IMR-90 (cell line): ENCODE results near the gene NOG. TPM values are rescaled to one million over a fixed set of nuclear protein-coding genes. Genes with fewer than 3 reads are reported as not detected.

ENCODE experiments used
- ATAC-seq: fragments of 200-7000 bp; cut with Tn5 transposase; 2 replicates; pipeline ENCODE4 v1.9.1; 2020; ENCODE audit warnings: low read depth, mild to moderate bottlenecking, moderate library complexity
- BruUV-seq: library from RNA; stranded (reverse); fragments of 400-500 nt; replicated peaks from 2 replicates; lab custom pipeline; 2021; lab: Mats Ljungman, UMichigan
- CTCF ChIA-PET: fragments of 300-600 bp; formaldehyde crosslinking; extraction: SDS; loops from one replicate; lab custom pipeline; 2021; ENCODE audit warnings: antibody characterized with exemption; lab: Yijun Ruan, JAX
- POLR2A ChIA-PET: fragments of 300-600 bp; sonication (Branson Sonifier 250); formaldehyde crosslinking; loops from one replicate; lab custom pipeline; 2022; ENCODE audit warnings: antibody characterized with exemption; ENCODE audit not compliant: unreplicated experiment; lab: Charles Lee
- DNase-seq: peaks from one replicate; pipeline ENCODE4 v3.0.0; 2013
- H2AFZ ChIP-seq: replicated peaks from 2 replicates; pipeline ENCODE3; 2013; ENCODE audit warnings: low read length, mild to moderate bottlenecking; ENCODE audit not compliant: poor library complexity
- H2AK5ac ChIP-seq: 2 replicates; pipeline ENCODE4 v1.6.1; 2013; ENCODE audit warnings: low read depth, low read length, inconsistent platforms
- H2AK9ac ChIP-seq: replicated peaks from 2 replicates; pipeline ENCODE3; 2013; ENCODE audit warnings: mild to moderate bottlenecking, low read depth, low read length, moderate library complexity; ENCODE audit not compliant: poor library complexity
- H2BK120ac ChIP-seq: 2 replicates; pipeline ENCODE4 v1.6.1; 2013; ENCODE audit warnings: low read depth, low read length, inconsistent platforms
- H2BK15ac ChIP-seq: 3 replicates; pipeline ENCODE4 v1.6.1; 2013; ENCODE audit warnings: low read depth, low read length, inconsistent platforms
- H2BK20ac ChIP-seq: 2 replicates; pipeline ENCODE4 v1.6.1; 2013; ENCODE audit warnings: low read depth, mild to moderate bottlenecking, inconsistent platforms, low read length, moderate library complexity
- H2BK5ac ChIP-seq: 2 replicates; pipeline ENCODE4 v1.6.1; 2013; ENCODE audit warnings: mild to moderate bottlenecking, low read depth, low read length, inconsistent platforms; ENCODE audit not compliant: poor library complexity, severe bottlenecking
- H3K14ac ChIP-seq: replicated peaks from 2 replicates; pipeline ENCODE4 v1.6.1; 2013; ENCODE audit warnings: low read depth, low read length, inconsistent platforms
- H3K18ac ChIP-seq: 2 replicates; pipeline ENCODE4 v1.6.1; 2013; ENCODE audit warnings: low read depth, low read length, control low read depth
- H3K23ac ChIP-seq: 2 replicates; pipeline ENCODE4 v1.6.1; 2013; ENCODE audit warnings: low read depth, low read length, inconsistent platforms
- H3K27ac ChIP-seq: 2 replicates; pipeline ENCODE4 v1.5.1; 2013; ENCODE audit warnings: mild to moderate bottlenecking, control low read depth, low read length; ENCODE audit not compliant: insufficient read depth
- H3K27me3 ChIP-seq: 2 replicates; pipeline ENCODE4 v1.6.1; 2013; ENCODE audit warnings: low read length; ENCODE audit not compliant: control insufficient read depth, insufficient read depth
- H3K36me3 ChIP-seq: 2 replicates; pipeline ENCODE4 v1.6.1; 2013; ENCODE audit warnings: low read length, mixed read lengths; ENCODE audit not compliant: control insufficient read depth, insufficient read depth
- H3K4ac ChIP-seq: 2 replicates; pipeline ENCODE4 v1.6.1; 2013; ENCODE audit warnings: low read depth, low read length, inconsistent platforms
- H3K4me1 ChIP-seq: 2 replicates; pipeline ENCODE4 v1.6.1; 2013; ENCODE audit warnings: low read length, mixed read lengths; ENCODE audit not compliant: control insufficient read depth, insufficient read depth
- H3K4me2 ChIP-seq: 2 replicates; pipeline ENCODE4 v1.6.1; 2013; ENCODE audit warnings: low read depth, mild to moderate bottlenecking, control low read depth, low read length, moderate library complexity
- H3K4me3 ChIP-seq: 2 replicates; pipeline ENCODE4 v1.5.1; 2013; ENCODE audit warnings: low read depth, mild to moderate bottlenecking, control low read depth, low read length, moderate library complexity; ENCODE audit not compliant: insufficient read depth
- H3K56ac ChIP-seq: 2 replicates; pipeline ENCODE4 v1.6.1; 2013; ENCODE audit warnings: low read length, inconsistent platforms; ENCODE audit not compliant: insufficient read depth; ENCODE audit errors: extremely low read depth
- H3K79me1 ChIP-seq, 2 experiments: 2 replicates each; pipeline ENCODE4 v1.6.1; 2013; ENCODE audit warnings: low read length in 2 of 2, inconsistent platforms in 1 of 2, low read depth in 1 of 2
- H3K9ac ChIP-seq: 2 replicates; pipeline ENCODE4 v1.6.1; 2013; ENCODE audit warnings: low read depth, low read length, control low read depth
- H3K9me1 ChIP-seq: 2 replicates; pipeline ENCODE4 v1.6.1; 2013; ENCODE audit warnings: low read length, inconsistent platforms; ENCODE audit not compliant: insufficient read depth
- H3K9me3 ChIP-seq: 2 replicates; pipeline ENCODE4 v1.6.1; 2013; ENCODE audit warnings: low read length; ENCODE audit not compliant: control insufficient read depth, insufficient read depth
- H4K20me1 ChIP-seq: 2 replicates; pipeline ENCODE4 v1.6.1; 2013; ENCODE audit warnings: low read length, inconsistent platforms; ENCODE audit not compliant: insufficient read depth
- H4K5ac ChIP-seq: 2 replicates; pipeline ENCODE4 v1.6.1; 2013; ENCODE audit warnings: mild to moderate bottlenecking, low read depth, low read length, control low read depth
- H4K8ac ChIP-seq, 2 experiments: 2 replicates each; pipeline ENCODE4 v1.6.1; 2013; ENCODE audit warnings: low read depth in 2 of 2, low read length in 2 of 2, control low read depth in 1 of 2, inconsistent platforms in 1 of 2
- H4K91ac ChIP-seq: 2 replicates; pipeline ENCODE4 v1.6.1; 2013; ENCODE audit warnings: low read depth, low read length, inconsistent platforms; ENCODE audit not compliant: insufficient read depth
- CEBPB ChIP-seq: IDR thresholded peaks from 2 replicates; pipeline ENCODE4 v1.6.1; 2012; ENCODE audit warnings: low read depth, low read length, improper control_type of control experiment
- FOS ChIP-seq: fragments of 150-350 bp; IDR thresholded peaks from 2 replicates; pipeline ENCODE4 v1.6.1; 2016; ENCODE audit warnings: low read depth, low read length
- MAFK ChIP-seq: IDR thresholded peaks from 2 replicates; pipeline ENCODE4 v1.6.1; 2012; ENCODE audit warnings: low read depth, low read length, improper control_type of control experiment
- MAZ ChIP-seq: IDR thresholded peaks from 2 replicates; pipeline ENCODE4 v1.6.1; 2012; ENCODE audit warnings: low read depth, mild to moderate bottlenecking, low read length, improper control_type of control experiment, moderate library complexity, borderline replicate concordance
- NFE2L2 ChIP-seq: fragments of 150-350 bp; IDR thresholded peaks from 2 replicates; pipeline ENCODE4 v1.6.1; 2016; ENCODE audit warnings: low read depth, mild to moderate bottlenecking, low read length
- WGBS, 2 experiments: methylation state at CpG; one replicate each; pipeline versions ENCODE4 v1.1.5 to v1.1.7; 2013; ENCODE audit warnings: missing lambda C conversion rate in 2 of 2; ENCODE audit not compliant: insufficient read length in 1 of 2; ENCODE audit errors: extremely low coverage in 2 of 2; 5-methylcytosine and 5-hydroxymethylcytosine counted together
- dilution Hi-C: fragments of 300-500 bp; cut with HindIII; formaldehyde crosslinking; loops from one replicate; pipeline ENCODE4 v1.14.3; 2018; ENCODE audit warnings: low sequenced_read_pairs; ENCODE audit not compliant: unreplicated experiment
- in situ Hi-C: fragments of 300-500 bp; cut with MboI; formaldehyde crosslinking; loops from 3 replicates; pipeline ENCODE4 v1.14.3; 2019; ENCODE audit warnings: low sequenced_read_pairs, inconsistent platforms, mixed read lengths
- intact Hi-C: fragments of 100-400 bp; cut with micrococcal nuclease; formaldehyde crosslinking; loops from 2 replicates; pipeline ENCODE4 v1.10.0; 2022
- polyA plus RNA-seq, 3 experiments: library from polyadenylated mRNA; depleted of rRNA; stranded (reverse); fragments of >200 nt; gene quantifications; 2 replicates each; pipeline ENCODE4 v1.2.3, GENCODE V29; 2012; ENCODE audit warnings: low replicate concordance in 1 of 3
- total RNA-seq: library from RNA; depleted of rRNA; stranded (reverse); fragments of >200 nt; gene quantifications from 2 replicates; pipeline ENCODE4 v1.2.3, GENCODE V29; 2012

The NOG gene
- total and polyA plus RNA-seq, 2 of the 4 experiments (the other 2 are of a cell fraction) = 11.7 to 13.1 TPM

- no peak for TF ChIP-seq MAFK
Observed at GRCh38 chr17:56592487-56593085, 913 bp upstream of the NOG start (continued).

GRCh38 chr17:56593086-56593645, 333 bp upstream of the NOG start:
- no peak overlapping the region for H3K18ac ChIP-seq
- no peak overlapping the region for H4K5ac ChIP-seq
- 0 out of 4 replicates have a peak, but pooled peaks cover 0 to 10% of the 10 kb centered on the region in 2 experiments for H3K79me1 ChIP-seq
- peak overlapping the region; percentile 92 for H2AFZ ChIP-seq
- no peak overlapping the region for H3K14ac ChIP-seq
- H3K4me2 ChIP-seq = peak overlapping the region; percentile 98
- no peak overlapping the region for H2BK120ac ChIP-seq
- DNase-seq (peak; percentile 54), ATAC-seq (peak; percentile 45)
- H3K4ac ChIP-seq = no peak overlapping the region; the same call in 1 of the 2 replicates
- H4K8ac ChIP-seq = no peak overlapping the region
- H2BK15ac ChIP-seq = no peak overlapping the region
- H4K91ac ChIP-seq = no peak overlapping the region
- H3K9me1 ChIP-seq = no peaks in the 10 kb centered on the region
- no TSS peak for BruUV-seq
- H4K20me1 ChIP-seq = no peaks in the 10 kb centered on the region
- ChIA-PET POLR2A (interaction anchor here (0.6 kb wide), 2 partner anchors 98 to 241 kb away, joined by 4 to 15 read pairs; no protein-coding TSS in a partner anchor), CTCF (interaction anchor here (0.7 to 5.4 kb wide), 6 partner anchors 36 to 346 kb away, joined by 3 to 27 read pairs (median 3); no protein-coding TSS in a partner anchor)
- H3K9ac ChIP-seq = peak overlapping the region; percentile 40; the same call in 1 of the 2 replicates
- TF ChIP-seq MAZ = 0 out of 2 replicates have a peak, but pooled peaks have one; percentile 1
- TF ChIP-seq FOS = no peak
- no peak for TF ChIP-seq CEBPB
- TF ChIP-seq NFE2L2 = no peak
- no peak overlapping the region for H2BK5ac ChIP-seq
- dilution Hi-C loops = no loop called here
- peaks cover 29% of the 10 kb centered on the region for H3K27me3 ChIP-seq
- no peaks in the 10 kb centered on the region for H3K36me3 ChIP-seq
- no peaks in the 10 kb centered on the region for H3K9me3 ChIP-seq
- intact Hi-C loops = loop anchor here (1.0 to 10.0 kb wide), 7 partner anchors 86 to 748 kb away; partner anchors contain the start of genes C17orf67, COIL and DGKE
- H3K4me3 ChIP-seq = peak overlapping the region; percentile 68
- H3K56ac ChIP-seq = no peak overlapping the region
- 0% methylated on average over 2 of the region's 46 CpGs; no CpG with 5 or more reads in 1 of the 2 experiments for WGBS, 2 experiments
- H3K4me1 ChIP-seq = peaks cover 10% of the 10 kb centered on the region
- H3K27ac ChIP-seq = peak overlapping the region; percentile 46; the same call in 1 of the 2 replicates
- no peak overlapping the region for H2BK20ac ChIP-seq
- in situ Hi-C loops = loop anchor here (5.0 to 25.0 kb wide), 3 partner anchors 119 to 344 kb away; no protein-coding TSS in a partner anchor
- H2AK5ac ChIP-seq = no peak overlapping the region
- H2AK9ac ChIP-seq = no peak overlapping the region
- H3K23ac ChIP-seq = no peak overlapping the region
